Hindlimb muscle (tissue), 1 donor: ENCODE results near the gene TSEN2. TPM values are rescaled to one million over a fixed set of nuclear protein-coding genes. Genes with fewer than 3 reads are reported as not detected.
"Not testable (repeated sequence)": the region's sequence is repeated elsewhere in the genome, so short reads cannot be mapped to it uniquely, and the experiment has no call there.

ENCODE experiments used
- DNase-seq: peaks from one replicate; pipeline ENCODE4 v3.0.0-alpha.2; 2013
- polyA plus RNA-seq: library from polyadenylated mRNA; unstranded; fragments of 120-200 nt; gene quantifications from one replicate; pipeline ENCODE4 v1.2.1, GENCODE V29; 2013; ENCODE audit not compliant: insufficient read length

TSEN2 gene
- polyA plus RNA-seq, 1 donor, result 14.4 TPM

DNA sequence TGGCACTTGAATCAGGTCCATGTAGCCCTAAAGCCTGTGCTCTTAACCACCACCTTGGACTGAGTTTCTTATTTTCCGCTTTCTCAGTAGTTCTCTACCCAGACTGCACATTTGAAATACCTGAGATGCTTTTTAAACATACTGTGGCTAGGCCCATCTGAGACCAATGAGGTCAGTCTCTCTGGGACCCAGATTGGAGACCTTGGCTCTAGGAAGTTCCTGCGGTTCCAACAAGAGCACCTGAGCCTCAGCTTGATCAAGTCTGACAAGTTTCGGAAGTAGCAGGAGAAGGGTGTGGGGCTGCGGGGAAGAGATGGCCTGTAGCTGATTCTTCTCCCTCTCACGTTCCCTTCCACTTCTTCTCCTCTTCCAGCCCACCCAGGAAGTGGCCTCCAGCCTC is 11.5 kb upstream of the TSEN2 start:
- no peak for DNase-seq

DNA sequence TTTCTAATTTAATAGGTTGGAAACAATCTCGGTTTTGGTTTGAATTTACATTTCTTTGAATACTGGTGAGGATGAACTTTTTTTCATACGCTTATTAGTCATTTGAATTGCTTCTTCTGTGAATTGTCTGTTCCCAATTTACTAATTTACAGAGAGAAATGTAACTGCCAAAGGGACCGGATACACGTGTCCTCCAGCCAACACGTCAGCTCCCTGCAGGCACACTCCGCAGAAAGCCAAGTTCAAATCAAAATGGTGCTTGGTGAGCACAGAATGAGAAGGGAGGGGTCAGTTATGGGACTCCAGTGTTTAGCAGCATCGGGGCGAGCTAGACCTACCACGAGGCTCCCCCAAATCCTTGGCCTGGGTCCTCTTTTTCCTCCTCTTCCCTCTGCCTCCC is 10.8 kb upstream of the TSEN2 start:
- DNase-seq, result no peak

DNA sequence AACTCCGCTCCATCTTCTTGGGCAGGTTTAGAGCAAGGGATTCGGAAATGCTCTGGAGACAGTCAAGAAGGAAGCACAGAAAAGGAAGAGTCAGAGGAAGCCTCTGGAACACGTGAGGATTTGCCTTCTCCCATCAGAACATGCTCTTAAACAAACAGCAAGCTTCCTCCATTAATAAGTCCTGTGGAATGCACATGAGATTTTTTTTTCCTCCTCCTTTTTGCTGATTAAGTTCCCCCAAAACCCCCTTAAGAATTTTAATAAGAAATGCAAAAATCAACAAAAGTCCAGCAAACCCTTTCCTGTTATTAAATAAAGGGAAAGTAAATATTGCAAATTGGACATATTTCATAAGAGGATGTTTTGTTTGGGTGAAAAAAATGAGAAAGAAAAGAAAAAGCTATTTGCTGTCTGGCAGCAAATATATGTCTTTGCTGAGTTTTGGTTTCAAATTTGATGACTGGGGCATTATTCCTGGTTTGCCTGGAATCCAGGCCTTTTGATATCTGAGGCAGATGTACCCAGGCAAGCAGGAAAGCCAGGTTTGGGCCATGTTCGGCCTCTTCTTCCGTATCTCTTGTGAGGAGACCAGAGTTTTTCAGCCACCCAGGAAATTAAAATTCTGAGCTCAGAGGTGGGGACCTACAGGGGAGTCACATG is 7.9 kb upstream of the TSEN2 start:
- DNase-seq, result no peak

DNA sequence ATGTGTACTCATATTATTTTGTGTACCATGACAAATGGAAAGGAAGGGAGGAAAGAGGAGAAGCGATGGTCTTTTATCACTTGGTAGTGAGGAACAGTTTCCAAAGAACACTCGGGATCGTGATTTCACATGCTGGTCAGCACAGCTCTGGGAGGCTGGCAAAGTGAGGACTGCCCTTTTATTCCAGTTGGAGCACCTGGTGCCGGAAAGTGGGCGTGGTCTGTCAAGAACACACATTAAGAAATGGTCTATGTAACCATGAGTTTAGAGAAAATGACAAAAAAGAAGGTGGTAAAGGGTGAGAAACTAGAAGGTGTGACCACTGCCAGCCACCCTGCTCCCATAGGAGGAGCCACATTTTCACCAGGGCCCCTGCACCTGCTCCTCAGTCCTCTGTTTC is 7.0 kb upstream of the TSEN2 start:
- DNase-seq, result no peak

DNA sequence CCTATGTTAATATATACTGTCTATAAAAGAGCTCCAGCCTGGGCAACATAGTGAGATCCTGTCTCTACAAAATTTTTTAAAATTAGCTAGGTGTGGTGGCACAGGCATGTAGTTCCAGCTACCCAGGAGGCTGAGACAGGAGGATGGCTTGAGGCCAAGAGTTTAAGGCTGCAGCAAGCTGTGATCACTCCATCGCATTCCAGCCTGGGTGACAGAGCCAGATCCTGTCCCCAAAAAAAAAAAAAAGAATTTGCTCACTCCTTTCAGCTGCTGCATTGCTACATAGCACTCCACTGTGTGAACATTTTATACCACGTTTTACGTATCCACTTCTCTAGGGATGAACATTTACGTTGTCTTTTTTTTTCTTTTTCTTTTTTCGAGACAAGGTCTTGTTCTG is 6.0 kb upstream of the TSEN2 start:
- DNase-seq, result no peak

DNA sequence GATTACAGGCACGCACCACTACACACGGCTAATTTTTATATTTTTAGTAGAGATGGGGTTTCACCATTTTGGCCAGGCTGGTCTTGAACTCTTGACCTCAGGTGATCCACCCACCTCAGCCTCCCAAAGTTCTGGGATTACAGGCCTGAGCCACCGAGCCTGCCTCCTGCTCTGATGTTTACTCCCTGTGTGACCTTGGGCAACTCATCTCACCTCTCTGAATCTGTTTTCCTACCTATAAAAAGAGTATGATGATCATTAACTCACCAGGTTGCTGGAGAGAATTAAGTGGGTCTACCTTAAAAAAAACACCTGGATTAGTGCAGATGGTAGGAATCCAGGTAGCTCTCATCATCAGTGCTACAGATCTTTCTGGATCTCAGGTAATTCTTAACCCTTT is 5.1 kb upstream of the TSEN2 start:
- DNase-seq, result not testable (repeated sequence)

DNA sequence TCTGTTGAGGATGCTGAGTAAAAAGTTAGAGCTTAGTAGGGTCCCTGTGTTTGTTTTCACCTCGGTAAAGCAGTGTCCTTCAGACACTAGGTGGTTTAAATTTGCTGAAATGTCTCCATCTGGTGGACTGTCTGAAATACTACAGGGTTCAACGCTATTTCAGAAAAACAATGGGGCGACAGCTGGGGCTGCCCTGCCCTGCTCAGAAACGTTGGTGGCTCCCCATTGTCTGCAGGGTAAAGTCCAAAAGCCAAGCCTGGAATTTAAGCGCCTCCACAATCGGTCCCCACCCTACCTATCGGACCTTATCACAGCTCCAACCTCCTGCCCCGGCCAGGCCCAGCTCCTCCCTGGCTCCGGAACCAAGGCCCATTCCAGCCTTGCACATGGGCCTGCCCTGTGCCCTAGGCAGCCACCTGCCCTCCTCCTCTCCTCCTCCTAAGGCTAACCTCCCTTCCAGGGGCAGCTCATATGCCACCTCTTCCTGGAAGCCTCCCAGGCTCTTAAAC is 4.3 kb upstream of the TSEN2 start:
- DNase-seq, result no peak

DNA sequence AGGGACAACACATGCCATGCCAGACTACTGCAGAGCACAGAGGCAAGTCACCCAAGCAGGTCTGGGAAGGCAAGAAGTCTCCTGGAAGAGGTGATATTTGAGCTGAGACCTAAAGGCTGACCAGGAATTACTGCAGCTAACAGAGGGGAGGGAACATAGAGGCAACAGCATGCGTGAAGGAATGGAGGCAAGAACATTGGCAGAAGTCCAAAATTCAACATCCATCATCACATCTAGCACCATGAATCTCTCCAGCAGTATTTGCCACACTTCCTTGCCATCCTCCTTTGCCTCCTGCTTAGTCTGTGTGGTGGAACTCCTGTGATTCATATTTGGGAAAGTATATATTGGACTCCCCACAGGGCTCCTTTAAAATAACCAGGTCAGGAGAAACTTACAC is 870 bp upstream of the TSEN2 start:
- DNase-seq, result no peak

DNA sequence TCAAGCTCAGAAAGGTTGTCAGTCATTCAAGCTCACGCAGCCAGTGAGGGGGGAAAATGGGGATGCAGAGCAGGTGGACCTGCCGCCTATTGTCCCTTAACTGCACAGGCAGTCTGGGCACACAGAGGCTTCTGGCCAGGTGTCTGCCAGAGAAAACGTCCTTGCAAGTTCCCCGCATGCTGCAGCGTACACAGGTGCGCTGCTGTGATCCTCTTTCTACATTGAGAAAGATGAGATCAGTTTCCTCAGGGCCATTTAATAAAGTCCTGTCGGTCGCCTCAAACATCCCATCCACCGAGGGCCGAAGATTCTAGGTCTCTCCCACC is 445 bp upstream of the TSEN2 start:
- DNase-seq, result no peak

DNA sequence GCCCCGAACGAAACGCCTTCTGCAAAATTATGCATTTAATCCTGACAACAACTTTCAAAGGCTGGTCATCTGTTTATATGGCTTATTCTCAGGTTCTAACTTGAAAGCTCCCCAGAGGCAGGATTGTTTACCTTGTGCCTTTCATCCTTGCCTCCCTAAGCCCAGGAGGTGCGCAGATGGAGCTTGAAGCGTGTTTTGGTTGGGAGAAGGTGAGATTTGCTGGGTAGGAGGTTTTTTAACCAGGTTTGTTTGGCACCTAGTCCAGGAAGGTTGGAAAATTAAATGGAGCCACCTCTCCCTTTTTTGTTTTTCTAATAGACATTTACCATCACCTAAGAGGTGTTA is 675 bp downstream of the TSEN2 start:
- DNase-seq, result no peak

DNA sequence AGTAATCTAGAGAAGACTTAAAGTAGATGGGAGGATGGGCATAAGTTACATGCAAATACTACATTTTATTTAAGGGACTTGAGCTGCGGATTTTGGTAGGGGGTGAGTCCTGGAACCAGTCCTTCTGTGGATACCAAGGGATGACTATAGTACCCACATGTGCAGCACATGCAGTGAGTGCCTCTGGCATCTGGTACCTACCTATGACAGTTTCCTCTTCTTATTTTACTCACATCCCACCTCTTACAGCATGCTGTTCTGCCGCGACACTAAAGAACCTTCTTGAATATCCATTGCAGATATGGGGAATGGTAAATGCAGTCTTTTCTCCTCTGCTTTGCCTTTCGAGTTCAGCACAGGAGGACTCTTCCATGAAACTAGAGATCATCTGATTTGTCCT is 1.7 kb downstream of the TSEN2 start:
- no peak for DNase-seq

DNA sequence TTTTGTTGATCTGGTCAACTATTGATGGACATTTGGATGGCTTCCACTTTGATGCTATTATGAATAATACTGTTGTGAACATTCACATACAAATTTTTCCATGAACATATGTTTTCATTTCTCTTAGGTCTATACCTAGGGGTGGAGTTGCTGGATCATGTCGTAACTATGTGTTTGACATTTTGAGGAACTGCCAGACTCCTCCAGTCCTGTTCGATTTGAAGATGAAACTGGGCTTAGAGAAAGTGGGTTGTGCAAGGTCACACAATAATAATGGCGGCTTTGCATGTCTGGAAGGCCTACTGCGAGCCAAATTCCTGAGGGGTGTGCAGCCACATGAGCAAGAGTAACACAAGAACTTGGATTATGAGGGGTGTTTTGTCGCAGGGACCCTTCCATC is 2.6 kb downstream of the TSEN2 start:
- no peak for DNase-seq

DNA sequence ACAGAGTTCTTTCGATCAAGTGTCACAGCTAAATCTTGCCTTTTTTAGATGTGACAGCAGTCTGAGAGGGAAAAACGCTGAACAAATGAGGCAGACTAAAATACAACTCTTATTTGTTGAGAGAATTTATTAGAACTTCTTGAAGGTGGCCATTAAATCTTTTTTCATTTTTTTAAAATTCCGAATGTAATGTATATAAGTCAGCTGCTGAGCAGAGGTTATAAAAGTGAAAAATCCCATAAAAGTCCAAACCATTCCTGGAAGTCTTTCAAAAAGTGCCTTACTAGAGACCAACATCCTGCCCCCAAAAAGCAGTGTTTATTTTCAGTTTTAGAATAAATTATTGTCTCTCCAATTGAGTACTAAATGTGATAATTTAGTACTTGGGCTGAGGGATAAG is 3.1 kb downstream of the TSEN2 start:
- DNase-seq, result no peak

DNA sequence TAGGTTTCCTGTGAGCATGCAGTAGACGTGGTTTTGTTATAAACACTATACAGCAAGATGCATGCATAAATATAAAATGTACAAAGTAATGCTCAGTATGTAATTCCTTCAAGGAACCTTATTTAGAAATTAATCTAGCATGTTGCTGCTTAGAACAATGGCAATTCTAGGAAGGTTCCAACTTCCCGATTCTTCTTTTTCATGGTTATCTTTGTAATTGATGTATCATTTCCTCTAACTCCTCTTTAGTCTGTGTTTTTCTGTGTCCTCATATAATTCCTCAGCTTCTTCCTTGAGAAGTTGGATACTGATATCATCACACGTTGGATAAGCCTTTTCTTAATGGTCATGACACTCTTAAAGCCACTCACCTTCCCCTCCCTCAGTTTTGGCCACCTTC is 3.5 kb downstream of the TSEN2 start:
- no peak for DNase-seq

DNA sequence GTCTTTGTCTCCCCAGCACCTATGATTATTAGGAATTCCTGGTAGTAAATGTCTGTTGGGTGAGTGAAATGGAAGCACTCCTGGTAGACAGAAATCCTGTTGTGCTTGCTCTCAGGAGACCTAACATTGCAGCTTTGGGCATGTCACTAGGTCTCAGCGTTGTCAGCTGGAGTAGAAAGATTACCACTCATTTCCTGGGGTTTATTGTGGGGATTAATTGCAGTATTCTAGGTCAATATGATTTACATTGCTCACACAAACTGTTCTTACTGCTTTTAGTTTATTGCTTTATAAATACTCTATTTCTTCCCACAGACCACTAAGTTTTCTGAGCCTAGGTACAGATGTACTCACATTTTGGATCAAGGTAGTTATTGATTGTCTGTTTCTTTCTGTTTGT is 5.1 kb downstream of the TSEN2 start:
- no peak for DNase-seq

DNA sequence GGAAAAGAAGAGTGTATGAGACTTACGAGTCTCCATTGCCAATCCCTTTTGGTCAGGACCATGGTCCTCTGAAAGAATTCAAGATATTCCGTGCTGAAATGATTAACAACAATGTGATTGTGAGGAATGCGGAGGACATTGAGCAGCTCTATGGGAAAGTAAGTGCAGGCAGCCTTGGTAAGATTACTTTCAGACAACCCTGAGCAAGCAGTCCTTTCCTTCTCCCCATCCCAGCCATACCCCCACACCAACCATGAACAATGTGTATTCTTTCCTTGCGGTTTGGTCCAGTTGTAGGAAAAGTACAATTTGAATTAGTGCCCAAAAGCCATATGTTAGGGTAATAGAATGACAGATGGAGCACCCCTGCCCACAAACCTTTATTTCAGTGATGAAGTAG is 5.6 kb downstream of the TSEN2 start:
- DNase-seq, result no peak

DNA sequence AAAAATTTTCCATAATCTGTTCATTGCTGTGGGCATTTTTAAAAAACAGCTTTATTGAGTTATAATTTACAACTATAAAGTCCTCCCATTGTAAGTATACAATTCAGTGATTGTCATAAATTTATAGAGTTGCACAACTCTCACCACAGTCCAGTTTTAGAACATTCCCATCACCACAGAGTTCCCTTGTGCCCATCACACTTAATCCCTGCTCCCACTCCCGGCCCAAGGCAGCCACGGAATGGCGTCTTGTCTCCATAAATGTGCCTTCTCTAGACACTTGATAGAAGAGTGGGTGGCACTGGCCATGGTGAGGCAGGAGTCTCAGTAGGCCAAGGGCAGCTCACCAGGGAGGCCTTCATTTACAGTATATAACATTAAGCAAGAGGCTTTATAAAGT is 6.3 kb downstream of the TSEN2 start:
- DNase-seq, result no peak

DNA sequence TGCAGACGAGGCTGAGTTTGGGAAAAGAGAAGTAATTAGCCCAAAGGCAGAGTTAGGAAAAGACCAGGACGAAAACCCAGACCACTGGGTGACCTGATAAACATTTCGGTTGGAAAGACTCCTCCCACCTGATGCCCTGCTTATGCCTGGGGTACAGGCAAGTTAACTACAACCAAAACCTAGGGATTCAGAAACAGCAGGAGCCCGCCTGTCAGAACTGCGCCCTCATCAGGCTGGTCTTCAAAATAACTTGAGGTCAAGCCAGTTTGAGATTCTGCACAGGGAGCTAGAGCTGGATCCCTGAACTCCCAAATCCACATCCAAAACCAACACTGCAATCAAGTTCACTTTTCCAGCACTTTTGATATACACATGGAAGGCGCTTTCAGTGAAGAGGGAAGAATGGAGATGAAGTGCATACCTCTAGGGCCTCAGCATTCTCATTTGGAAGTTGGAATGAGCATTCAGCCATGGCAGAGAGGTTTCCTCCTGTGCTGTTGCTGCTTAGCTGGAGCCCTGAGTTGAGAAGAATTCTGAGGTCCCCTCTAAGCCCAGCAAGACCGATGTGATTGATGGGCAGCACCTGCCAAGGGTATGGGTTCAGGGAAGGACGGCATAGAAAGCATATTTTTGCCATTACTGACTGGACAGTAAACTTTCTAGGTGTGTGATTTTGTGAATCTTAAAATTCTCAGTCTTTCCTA is 11.6 kb downstream of the TSEN2 start:
- DNase-seq, result no peak

DNA sequence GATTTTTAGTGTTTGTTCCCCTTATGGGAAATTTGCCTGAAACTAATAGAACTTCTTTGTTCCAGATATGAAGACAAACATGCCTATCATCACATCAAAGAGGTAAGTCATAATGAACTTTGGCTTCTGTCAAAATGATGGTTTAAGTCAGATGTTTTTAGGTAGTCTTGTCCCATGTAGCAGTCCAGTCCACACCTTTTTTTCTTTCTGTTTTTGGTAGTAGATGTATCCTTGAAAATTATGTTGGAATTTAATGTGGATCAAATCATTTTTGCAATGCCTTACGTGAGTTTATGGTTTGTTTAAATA is 12.1 kb downstream of the TSEN2 start:
- no peak for DNase-seq

DNA sequence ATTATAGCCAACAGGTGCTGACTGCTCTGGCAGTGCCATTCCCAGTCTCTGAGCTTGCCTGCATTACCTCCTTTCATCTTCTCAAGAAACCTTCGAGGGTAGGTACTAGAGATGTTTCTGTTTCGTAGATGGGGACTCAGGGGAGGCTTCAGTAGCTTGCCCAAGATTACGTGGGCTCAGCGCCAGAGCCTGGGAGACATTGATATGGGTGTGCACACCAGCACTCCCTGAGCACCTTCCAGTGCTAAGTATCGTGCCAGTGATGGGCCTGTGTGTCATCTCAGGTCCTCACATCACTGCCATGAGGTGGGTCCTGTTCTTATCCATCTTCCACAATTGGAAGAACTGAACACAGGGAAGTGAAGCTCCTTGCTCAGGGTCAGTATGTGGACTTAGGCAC is 15.2 kb downstream of the TSEN2 start:
- no peak for DNase-seq

DNA sequence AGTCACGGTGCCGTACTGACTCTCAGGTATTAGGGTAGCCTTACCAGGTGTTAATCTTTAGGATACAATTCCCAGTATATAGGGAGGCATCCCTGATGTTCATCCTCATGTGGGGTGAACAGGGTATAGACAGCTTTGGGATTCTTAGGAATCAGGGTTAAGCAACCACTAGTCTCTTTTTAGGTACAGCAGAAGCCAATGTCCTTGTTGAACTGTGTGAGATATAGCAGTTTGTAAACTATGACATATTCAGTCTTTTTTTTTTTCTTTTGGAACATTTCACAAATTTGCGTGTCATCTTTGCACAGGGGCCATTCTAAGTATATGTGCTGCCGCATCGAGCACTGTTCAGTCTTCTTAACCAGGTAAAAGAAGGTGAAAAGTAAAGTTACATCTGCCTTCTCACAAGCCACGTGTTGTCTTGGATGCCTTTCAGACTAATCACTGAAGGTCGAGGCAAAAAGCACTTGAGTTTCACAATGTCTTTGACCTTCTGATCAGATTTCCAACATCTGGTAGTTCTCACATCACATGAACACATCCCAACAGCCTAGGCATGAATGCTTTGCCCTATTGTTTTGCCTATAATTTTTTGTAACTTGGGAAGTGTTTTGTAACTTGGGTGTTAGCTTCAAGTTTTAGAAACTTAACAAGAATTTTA is 17.2 kb downstream of the TSEN2 start:
- DNase-seq, result no peak

DNA sequence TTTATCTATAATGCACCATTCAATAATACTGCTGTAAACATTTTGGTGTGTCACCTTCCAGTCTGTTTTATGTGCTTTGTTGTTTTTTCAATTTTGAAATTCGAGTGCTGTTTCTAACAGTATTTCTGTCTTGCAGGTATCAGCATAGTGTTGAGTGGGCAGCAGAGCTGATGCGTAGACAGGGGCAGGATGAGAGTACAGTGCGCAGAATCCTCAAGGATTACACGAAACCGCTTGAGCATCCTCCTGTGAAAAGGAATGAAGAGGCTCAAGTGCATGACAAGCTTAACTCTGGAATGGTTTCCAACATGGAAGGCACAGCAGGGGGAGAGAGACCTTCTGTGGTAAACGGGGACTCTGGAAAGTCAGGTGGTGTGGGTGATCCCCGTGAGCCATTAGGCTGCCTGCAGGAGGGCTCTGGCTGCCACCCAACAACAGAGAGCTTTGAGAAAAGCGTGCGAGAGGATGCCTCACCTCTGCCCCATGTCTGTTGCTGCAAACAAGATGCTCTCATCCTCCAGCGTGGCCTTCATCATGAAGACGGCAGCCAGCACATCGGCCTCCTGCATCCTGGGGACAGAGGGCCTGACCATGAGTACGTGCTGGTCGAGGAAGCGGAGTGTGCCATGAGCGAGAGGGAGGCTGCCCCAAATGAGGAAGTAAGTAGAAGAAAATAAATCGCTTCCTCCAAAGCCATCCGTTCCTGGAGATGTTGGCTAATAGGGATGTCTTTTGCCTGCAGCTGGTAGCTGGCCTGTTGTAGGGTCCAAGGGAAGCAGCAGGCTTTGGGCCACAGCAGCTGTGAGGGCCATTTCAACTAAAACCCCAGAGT is 19.1 kb downstream of the TSEN2 start:
- DNase-seq, result no peak

DNA sequence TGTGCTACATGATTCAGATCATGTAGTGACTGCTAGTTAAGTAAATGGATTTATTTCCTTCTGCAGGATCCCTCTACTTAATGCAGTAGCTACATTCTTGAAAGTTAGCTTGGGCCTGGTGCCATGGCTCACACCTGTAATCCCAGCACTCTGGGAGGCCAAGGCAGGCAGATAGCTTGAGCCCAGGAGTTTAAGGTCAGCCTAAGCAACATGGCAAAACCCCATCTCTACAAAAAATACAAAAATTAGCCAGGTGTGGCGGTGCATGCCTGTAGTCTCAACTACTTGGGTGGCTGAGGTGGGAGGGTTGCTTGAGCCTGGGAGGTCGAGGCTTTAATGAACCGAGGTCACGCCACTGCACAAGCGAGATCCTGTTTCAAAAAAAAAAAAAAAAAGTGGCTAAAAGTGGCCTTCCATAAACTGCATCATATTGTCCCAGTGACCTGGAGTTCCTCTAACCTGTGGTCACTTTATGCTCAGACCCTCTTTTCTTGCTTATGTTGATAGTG is 22.0 kb downstream of the TSEN2 start:
- no peak for DNase-seq
